DND-41 (cell line): ENCODE measurements around the gene IER2.
"Not testable (repeated sequence)": the region's sequence is repeated elsewhere in the genome, so short reads cannot be mapped to it uniquely, and the experiment has no call there.

Source experiments
- EZH2 ChIP-seq: IDR thresholded peaks from 3 replicates; pipeline ENCODE4 v1.6.1; 2012; ENCODE audit warnings: borderline replicate concordance, low read depth, mild to moderate bottlenecking, moderate library complexity, low read length, inconsistent platforms; ENCODE audit not compliant: severe bottlenecking
- TF ChIP-seq, protein P1 (sequence below): IDR thresholded peaks from 2 replicates; pipeline ENCODE4 v1.5.1; 2012; ENCODE audit warnings: borderline replicate concordance, low read length, moderate library complexity, mild to moderate bottlenecking; ENCODE audit not compliant: poor library complexity, severe bottlenecking; ENCODE audit errors: extremely low read depth

DNA sequence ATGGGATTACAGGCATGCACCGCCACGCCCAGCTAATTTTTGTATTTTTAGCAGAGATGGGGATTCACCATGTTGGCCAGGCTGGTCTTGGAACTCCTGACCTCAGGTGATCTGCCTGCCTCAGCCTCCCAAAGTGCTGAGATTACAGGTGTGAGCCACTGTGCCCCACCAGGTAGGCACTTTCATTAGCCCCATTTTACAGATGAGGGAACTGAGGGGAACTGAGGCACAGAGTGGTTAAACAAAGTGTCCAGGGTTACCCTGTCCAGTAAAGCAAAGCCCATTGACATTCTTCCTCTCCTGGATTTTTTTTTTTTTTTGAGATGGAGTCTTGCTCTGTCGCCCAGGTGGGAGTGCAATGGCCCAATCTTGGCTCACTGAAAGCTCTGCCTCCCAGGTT, 15.9 kb downstream of the IER2 start:
- TF ChIP-seq, protein P1, sequence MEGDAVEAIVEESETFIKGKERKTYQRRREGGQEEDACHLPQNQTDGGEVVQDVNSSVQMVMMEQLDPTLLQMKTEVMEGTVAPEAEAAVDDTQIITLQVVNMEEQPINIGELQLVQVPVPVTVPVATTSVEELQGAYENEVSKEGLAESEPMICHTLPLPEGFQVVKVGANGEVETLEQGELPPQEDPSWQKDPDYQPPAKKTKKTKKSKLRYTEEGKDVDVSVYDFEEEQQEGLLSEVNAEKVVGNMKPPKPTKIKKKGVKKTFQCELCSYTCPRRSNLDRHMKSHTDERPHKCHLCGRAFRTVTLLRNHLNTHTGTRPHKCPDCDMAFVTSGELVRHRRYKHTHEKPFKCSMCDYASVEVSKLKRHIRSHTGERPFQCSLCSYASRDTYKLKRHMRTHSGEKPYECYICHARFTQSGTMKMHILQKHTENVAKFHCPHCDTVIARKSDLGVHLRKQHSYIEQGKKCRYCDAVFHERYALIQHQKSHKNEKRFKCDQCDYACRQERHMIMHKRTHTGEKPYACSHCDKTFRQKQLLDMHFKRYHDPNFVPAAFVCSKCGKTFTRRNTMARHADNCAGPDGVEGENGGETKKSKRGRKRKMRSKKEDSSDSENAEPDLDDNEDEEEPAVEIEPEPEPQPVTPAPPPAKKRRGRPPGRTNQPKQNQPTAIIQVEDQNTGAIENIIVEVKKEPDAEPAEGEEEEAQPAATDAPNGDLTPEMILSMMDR: not testable (repeated sequence)
- TF ChIP-seq EZH2: not testable (repeated sequence)
